Measurements from ENCODE around the gene MTHFSD. TPM values are rescaled to one million over a fixed set of nuclear protein-coding genes. Genes with fewer than 3 reads are reported as not detected.

MTHFSD gene
- total and polyA plus RNA-seq, 2 of the 8 experiments (the other 6 are each of a cell fraction or from before 2014, with no cell fraction given) = 7.1 to 9.8 TPM

- H3K56ac ChIP-seq (replicated peaks; ENCODE audit: insufficient read length, low read depth, low read length) = no peak overlapping the region
- H2BK120ac ChIP-seq (replicated peaks; ENCODE audit: low read depth, low read length) = no peak overlapping the region
- no peak overlapping the region for H2BK15ac ChIP-seq (ENCODE audit: low read length)
- H2BK12ac ChIP-seq (ENCODE audit: low read depth, low read length) = peak overlapping the region; percentile 53; the same call in 1 of the 2 replicates
- H2AK5ac ChIP-seq (ENCODE audit: low read depth, low read length) = 0 out of 2 replicates have a peak overlapping the region, but pooled peaks have one; percentile 71
- H3K14ac ChIP-seq (ENCODE audit: insufficient read length) = no peak overlapping the region
- no peak overlapping the region for H3K4ac ChIP-seq (replicated peaks; ENCODE audit: insufficient read length, low read depth, low read length)
- CTCF ChIA-PET (ENCODE audit: partially characterized antibody) = interaction anchor here (1.0 to 3.5 kb wide), 4 partner anchors 14 to 188 kb away, joined by 3 to 13 read pairs (median 4); no protein-coding TSS in a partner anchor
- no peak for TF ChIP-seq HDAC2 (IDR thresholded peaks at IDR 0.05; ENCODE audit: borderline replicate concordance in 1 of 2, low read depth in 2 of 2, low read length in 2 of 2)
- 0 out of 2 replicates have a peak, but pooled peaks have one; percentile 42 for TF ChIP-seq TCF12 (IDR thresholded peaks at IDR 0.05; ENCODE audit: low read depth, low read length)
- TF ChIP-seq E2F6 (IDR thresholded peaks at IDR 0.05) = peak; percentile 9; the same call in 1 of the 2 replicates
- no peak for TF ChIP-seq CBX5 (IDR thresholded peaks at IDR 0.05; ENCODE audit: low read depth, low read length)
- TF ChIP-seq RBBP5 (IDR thresholded peaks at IDR 0.05; ENCODE audit: borderline replicate concordance, low read depth, low read length) = no peak
- TF ChIP-seq ASH2L (IDR thresholded peaks at IDR 0.05; ENCODE audit: low read length) = peak; percentile 19
- TF ChIP-seq CTBP2 (IDR thresholded peaks at IDR 0.05; ENCODE audit: borderline replicate concordance, insufficient read depth, insufficient read length, low read length) = peak; percentile 91
- 4% methylated on average over 12 of the region's 12 CpGs; no CpG with 5 or more reads in 1 of the 2 experiments for WGBS, 2 experiments (ENCODE audit: extremely low coverage in 1 of 2, insufficient coverage in 1 of 2, insufficient read length in 1 of 2, insufficient replicate concordance in 2 of 2, low coverage in 1 of 2, low lambda C conversion rate in 2 of 2, missing lambda C conversion rate in 1 of 2)
- no peak overlapping the region for H4K5ac ChIP-seq (ENCODE audit: insufficient read length, low read depth, low read length)
- H4K20me1 ChIP-seq (replicated peaks in 1 of 2; ENCODE audit: control insufficient read depth in 1 of 2, insufficient read depth in 2 of 2, low read length in 2 of 2) = peaks cover 11 to 15% of the 10 kb centered on the region in 2 experiments
- H3K27ac ChIP-seq (ENCODE audit: low read depth, low read length) = no peak overlapping the region
- peaks cover 11% of the 10 kb centered on the region; the same call in 1 of the 2 replicates for H3K23me2 ChIP-seq (ENCODE audit: low read depth, low read length)
- H3K18ac ChIP-seq (ENCODE audit: extremely low read depth, low read length) = no peak overlapping the region
- H3K4me1 ChIP-seq (replicated peaks in 1 of 4; ENCODE audit: control insufficient read depth in 3 of 4, insufficient read depth in 4 of 4, low read length in 3 of 4) = peaks cover 8 to 49% (median 27%) of the 10 kb centered on the region in 4 experiments
- H3K79me1 ChIP-seq (ENCODE audit: low read depth, low read length) = no peaks in the 10 kb centered on the region
- no peak overlapping the region for H4K91ac ChIP-seq (replicated peaks; ENCODE audit: insufficient read length, low read length)
- H2AFZ ChIP-seq (ENCODE audit: low read length) = no peak overlapping the region
- H3K36me3 ChIP-seq (ENCODE audit: control insufficient read depth in 2 of 4, insufficient read depth in 4 of 4, low read length in 3 of 4) = peaks cover 0 to 10% (median 0%) of the 10 kb centered on the region in 4 experiments; a peak in 1 of 8 replicates
- FAIRE-seq (no peak), DNase-seq (ENCODE audit: low read depth in 1 of 2, low spot score in 2 of 2) (no peak)
- no peak overlapping the region for H2BK5ac ChIP-seq (ENCODE audit: low read depth, low read length)
- POLR2A ChIA-PET (ENCODE audit: partially characterized antibody) = no interaction called here
- peak overlapping the region; percentile 83 to 95 for H3K4me2 ChIP-seq (ENCODE audit: insufficient read depth in 1 of 2, low read depth in 2 of 2, low read length in 2 of 2)
- no peak overlapping the region for H3K9ac ChIP-seq (replicated peaks in 1 of 4; ENCODE audit: extremely low read depth in 1 of 4, low read depth in 3 of 4, low read length in 3 of 4)
- peak overlapping the region; percentile 18 to 66 (median 34); a peak in 3 of 8 replicates for H3K4me3 ChIP-seq (ENCODE audit: extremely low read depth in 1 of 4, insufficient read depth in 2 of 4, low read depth in 3 of 4, low read length in 4 of 4)
- no peak overlapping the region for H2BK20ac ChIP-seq (ENCODE audit: low read length)
- H4K8ac ChIP-seq (ENCODE audit: extremely low read depth, insufficient read depth, low read length) = no peak overlapping the region
- no peaks in the 10 kb centered on the region for H3K9me3 ChIP-seq (ENCODE audit: insufficient read depth in 2 of 2, low read depth in 1 of 2, low read length in 1 of 2)
- H3K23ac ChIP-seq (ENCODE audit: insufficient read length) = no peak overlapping the region
- no peaks in the 10 kb centered on the region for H3K79me2 ChIP-seq (ENCODE audit: control insufficient read depth in 1 of 2, insufficient read depth in 2 of 2, low read length in 2 of 2)
- H3K27me3 ChIP-seq (replicated peaks in 1 of 4; ENCODE audit: control insufficient read depth in 3 of 4, extremely low read depth in 1 of 4, insufficient read depth in 3 of 4, low read length in 3 of 4) = peaks cover 82 to 100% (median 92%) of the 10 kb centered on the region in 4 experiments
These were observed 22.4 kb upstream of the MTHFSD start for GRCh38 chr16:86577314-86577971.

Measured in H1 (cell line).